Measurements from ENCODE around the gene BNIPL. TPM values are rescaled to one million over a fixed set of nuclear protein-coding genes. Genes with fewer than 3 reads are reported as not detected.

Gene BNIPL
- total RNA-seq, 1 donor from 2014 or later, result 0.32 TPM

GRCh38 chr1:151050051-151050688 is 13.8 kb downstream of the BNIPL start:
- intact Hi-C loops (cut with DNase I), result no loop called here
- DNase-seq (ENCODE audit: low spot score), result no peak

- intact Hi-C loops (cut with DNase I), result no loop called here
- no peak for DNase-seq (ENCODE audit: low spot score)
These were observed 15.1 kb downstream of the BNIPL start for GRCh38 chr1:151051356-151052009.

GRCh38 chr1:151054971-151055547 is 18.7 kb downstream of the BNIPL start:
- intact Hi-C loops (cut with DNase I), result no loop called here

GRCh38 chr1:151055581-151055980 is 19.2 kb downstream of the BNIPL start:
- no peak for DNase-seq (ENCODE audit: low spot score)
- intact Hi-C loops (cut with DNase I), result no loop called here

More at GRCh38 chr1:151054971-151055547, 18.7 kb downstream of the BNIPL start:
- no peak for DNase-seq (ENCODE audit: low spot score)

GRCh38 chr1:151056149-151056548 is 19.8 kb downstream of the BNIPL start:
- intact Hi-C loops (cut with DNase I), result no loop called here
- no peak for DNase-seq (ENCODE audit: low spot score)

GRCh38 chr1:151058692-151059091 is 22.3 kb downstream of the BNIPL start:
- intact Hi-C loops (cut with DNase I), result loop anchor here (1.0 to 2.0 kb wide), 2 partner anchors 12 to 52 kb away; partner anchors contain the start of genes GABPB2 and MINDY1
- DNase-seq (ENCODE audit: low spot score), result no peak

GRCh38 chr1:151059109-151060006 is 23.0 kb downstream of the BNIPL start, which contains the start of gene CDC42SE1:
Gene CDC42SE1, minus strand, starts transcription at chr1:151059622. Its CDS starts 3,892 bp downstream, at chr1:151055730.
- intact Hi-C loops (cut with DNase I), result loop anchor here (1.0 to 2.0 kb wide), 2 partner anchors 11 to 53 kb away; partner anchors contain the start of genes GABPB2 and MINDY1

GRCh38 chr1:151060007-151060656 is 23.7 kb downstream of the BNIPL start, which contains the start of gene MLLT11:
Gene MLLT11, plus strand, starts transcription at chr1:151060397. Its CDS starts 6,828 bp downstream, at chr1:151067225.
- intact Hi-C loops (cut with DNase I), result no loop called here
- no peak for DNase-seq (ENCODE audit: low spot score)

More at GRCh38 chr1:151059109-151060006, 23.0 kb downstream of the BNIPL start, which contains the start of gene CDC42SE1:
- DNase-seq (ENCODE audit: low spot score), result peak; percentile 94

- intact Hi-C loops (cut with DNase I), result no loop called here
- no peak for DNase-seq (ENCODE audit: low spot score)
These were observed 24.5 kb downstream of the BNIPL start for GRCh38 chr1:151060657-151061421.

GRCh38 chr1:151061704-151062103 is 25.3 kb downstream of the BNIPL start:
- DNase-seq (ENCODE audit: low spot score), result no peak
- intact Hi-C loops (cut with DNase I), result no loop called here

- no peak for DNase-seq (ENCODE audit: low spot score)
- intact Hi-C loops (cut with DNase I), result no loop called here
These were observed 26.5 kb downstream of the BNIPL start for GRCh38 chr1:151062741-151063371.

- intact Hi-C loops (cut with DNase I), result no loop called here
- DNase-seq (ENCODE audit: low spot score), result no peak
These were observed 28.8 kb downstream of the BNIPL start for GRCh38 chr1:151065089-151065645.

GRCh38 chr1:151067185-151067584 is 30.8 kb downstream of the BNIPL start:
- DNase-seq (ENCODE audit: low spot score), result no peak
- intact Hi-C loops (cut with DNase I), result no loop called here

- DNase-seq (ENCODE audit: low spot score), result no peak
- intact Hi-C loops (cut with DNase I), result no loop called here
These were observed 32.7 kb downstream of the BNIPL start for GRCh38 chr1:151069103-151069486.

- DNase-seq (ENCODE audit: low spot score), result peak; percentile 96
- intact Hi-C loops (cut with DNase I), result loop anchor here (1.0 to 5.0 kb wide), 3 partner anchors 11 to 77 kb away; partner anchors contain the start of genes CDC42SE1 and SEMA6C
These were observed 34.3 kb downstream of the BNIPL start, which contains the start of gene GABPB2 for GRCh38 chr1:151070474-151071276. Gene GABPB2, plus strand, starts transcription at chr1:151070761. Its CDS starts 17,429 bp downstream, at chr1:151088190.

- intact Hi-C loops (cut with DNase I), result loop anchor here (5.0 kb wide), 1 partner anchor 75 kb away; the partner anchor contains the start of gene SEMA6C
- no peak for DNase-seq (ENCODE audit: low spot score)
These were observed 35.8 kb downstream of the BNIPL start for GRCh38 chr1:151072224-151072623.
